GM12872 (cell line): ENCODE measurements around the gene STARD9.

ENCODE experiments used
- TF ChIP-seq, protein P1 (sequence below): IDR thresholded peaks from 3 replicates; pipeline ENCODE4 v1.5.1; 2011; ENCODE audit warnings: low read depth, mild to moderate bottlenecking, low read length, moderate library complexity; ENCODE audit not compliant: insufficient read depth

STARD9 gene

DNA sequence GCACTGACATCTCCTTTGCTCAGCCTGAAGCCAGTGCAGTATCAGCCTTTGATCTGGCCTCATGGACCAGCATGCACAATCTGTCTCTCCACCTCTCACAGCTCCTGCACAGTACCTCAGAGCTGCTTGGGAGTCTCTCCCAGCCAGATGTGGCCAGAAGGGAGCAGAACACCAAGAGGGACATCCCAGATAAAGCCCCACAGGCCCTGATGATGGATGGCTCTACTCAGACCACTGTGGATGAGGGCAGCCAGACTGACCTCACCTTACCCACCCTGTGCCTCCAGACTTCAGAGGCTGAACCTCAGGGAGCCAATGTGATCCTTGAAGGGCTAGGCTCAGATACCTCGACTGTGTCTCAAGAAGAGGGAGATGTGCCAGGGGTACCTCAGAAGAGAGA, 117.1 kb downstream of the STARD9 start:
- TF ChIP-seq, protein P1, sequence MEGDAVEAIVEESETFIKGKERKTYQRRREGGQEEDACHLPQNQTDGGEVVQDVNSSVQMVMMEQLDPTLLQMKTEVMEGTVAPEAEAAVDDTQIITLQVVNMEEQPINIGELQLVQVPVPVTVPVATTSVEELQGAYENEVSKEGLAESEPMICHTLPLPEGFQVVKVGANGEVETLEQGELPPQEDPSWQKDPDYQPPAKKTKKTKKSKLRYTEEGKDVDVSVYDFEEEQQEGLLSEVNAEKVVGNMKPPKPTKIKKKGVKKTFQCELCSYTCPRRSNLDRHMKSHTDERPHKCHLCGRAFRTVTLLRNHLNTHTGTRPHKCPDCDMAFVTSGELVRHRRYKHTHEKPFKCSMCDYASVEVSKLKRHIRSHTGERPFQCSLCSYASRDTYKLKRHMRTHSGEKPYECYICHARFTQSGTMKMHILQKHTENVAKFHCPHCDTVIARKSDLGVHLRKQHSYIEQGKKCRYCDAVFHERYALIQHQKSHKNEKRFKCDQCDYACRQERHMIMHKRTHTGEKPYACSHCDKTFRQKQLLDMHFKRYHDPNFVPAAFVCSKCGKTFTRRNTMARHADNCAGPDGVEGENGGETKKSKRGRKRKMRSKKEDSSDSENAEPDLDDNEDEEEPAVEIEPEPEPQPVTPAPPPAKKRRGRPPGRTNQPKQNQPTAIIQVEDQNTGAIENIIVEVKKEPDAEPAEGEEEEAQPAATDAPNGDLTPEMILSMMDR: no peak

DNA sequence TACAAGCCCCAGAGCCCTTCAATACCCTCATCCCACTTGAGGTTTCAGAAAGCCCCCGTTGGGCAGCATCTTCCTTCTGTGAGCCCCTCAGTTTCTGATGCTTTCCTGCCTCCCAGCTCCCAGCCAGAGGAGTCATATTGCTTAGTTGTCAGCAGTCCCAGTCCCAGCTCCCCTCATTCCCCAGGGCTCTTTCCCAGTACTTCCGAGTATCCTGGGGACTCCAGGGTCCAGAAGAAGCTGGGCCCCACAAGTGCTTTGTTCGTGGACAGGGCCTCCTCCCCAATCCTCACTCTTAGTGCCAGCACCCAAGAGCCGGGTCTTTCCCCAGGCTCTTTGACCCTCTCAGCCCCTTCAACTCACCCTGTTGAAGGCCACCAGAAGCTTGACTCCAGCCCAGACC, 117.6 kb downstream of the STARD9 start:
- TF ChIP-seq, protein P1: no peak

DNA sequence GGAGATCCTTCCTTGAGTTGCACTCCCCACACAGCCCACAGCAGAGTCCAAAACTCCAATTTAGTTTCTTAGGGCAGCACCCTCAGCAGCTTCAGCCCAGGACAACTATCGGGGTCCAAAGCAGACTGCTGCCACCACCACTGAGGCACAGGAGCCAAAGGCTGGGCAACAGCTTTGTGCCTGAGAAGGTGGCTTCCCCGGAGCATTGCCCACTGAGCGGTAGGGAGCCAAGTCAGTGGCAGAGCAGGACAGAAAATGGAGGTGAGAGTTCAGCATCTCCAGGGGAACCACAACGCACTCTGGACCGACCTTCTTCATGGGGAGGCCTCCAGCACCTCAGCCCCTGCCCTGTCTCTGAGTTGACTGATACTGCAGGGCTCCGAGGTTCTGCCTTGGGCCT, 118.1 kb downstream of the STARD9 start:
- TF ChIP-seq, protein P1: no peak

DNA sequence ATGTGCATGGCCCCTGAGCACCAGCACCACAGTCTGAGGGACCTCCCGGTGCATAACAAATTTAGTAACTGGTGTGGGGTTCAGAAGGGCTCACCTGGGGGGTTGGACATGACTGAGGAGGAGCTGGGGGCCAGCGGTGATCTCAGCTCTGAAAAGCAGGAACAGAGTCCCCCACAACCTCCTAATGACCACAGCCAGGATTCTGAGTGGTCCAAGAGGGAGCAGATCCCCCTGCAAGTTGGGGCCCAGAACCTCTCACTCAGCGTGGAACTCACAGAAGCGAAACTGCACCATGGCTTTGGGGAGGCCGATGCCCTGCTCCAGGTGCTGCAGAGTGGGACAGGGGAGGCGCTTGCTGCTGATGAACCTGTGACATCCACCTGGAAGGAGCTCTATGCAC, 118.5 kb downstream of the STARD9 start:
- TF ChIP-seq, protein P1: no peak

DNA sequence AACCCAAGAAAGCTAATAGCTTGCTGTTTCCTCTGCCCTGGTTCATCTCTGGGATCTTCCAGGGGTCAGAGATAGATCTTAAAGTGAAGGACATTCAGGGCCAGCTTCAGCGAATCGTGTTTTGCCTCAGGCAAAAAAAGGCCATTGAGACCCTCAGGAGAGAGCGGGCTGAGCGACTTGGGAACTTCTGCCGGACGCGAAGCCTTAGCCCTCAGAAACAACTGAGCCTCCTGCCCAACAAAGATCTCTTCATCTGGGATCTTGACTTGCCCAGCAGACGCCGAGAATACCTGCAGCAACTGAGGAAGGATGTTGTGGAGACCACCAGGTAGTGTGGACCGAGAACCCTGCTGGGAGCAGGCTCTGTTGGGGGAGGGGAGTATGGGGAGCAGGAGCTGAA, 119.0 kb downstream of the STARD9 start:
- TF ChIP-seq, protein P1: no peak

DNA sequence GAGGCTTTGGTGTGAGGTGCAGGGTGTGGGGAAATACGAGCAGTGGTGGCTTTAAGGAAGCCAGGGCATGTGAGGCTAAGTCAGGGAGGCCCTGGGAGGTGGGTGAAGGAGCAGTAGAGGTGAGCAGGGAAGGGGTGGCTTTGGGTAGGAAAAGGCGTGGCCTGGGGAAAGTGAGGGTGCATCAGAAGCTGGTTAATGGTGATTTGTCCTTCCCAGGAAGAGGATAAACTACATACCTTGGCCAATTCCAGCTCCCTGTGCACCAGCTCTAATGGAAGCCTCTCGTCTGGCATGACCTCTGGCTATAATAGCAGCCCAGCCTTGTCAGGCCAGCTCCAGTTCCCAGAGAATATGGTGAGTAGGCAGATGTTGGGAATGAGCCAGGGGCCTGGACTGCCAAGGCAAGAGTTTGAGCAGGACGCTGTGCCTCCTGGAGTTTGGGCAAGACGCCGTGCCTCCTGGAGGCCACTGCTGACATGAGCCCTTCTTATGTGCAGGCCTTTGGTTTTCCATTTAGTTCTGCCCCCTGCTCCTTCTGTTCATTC, 120.2 kb downstream of the STARD9 start:
- TF ChIP-seq, protein P1: no peak

DNA sequence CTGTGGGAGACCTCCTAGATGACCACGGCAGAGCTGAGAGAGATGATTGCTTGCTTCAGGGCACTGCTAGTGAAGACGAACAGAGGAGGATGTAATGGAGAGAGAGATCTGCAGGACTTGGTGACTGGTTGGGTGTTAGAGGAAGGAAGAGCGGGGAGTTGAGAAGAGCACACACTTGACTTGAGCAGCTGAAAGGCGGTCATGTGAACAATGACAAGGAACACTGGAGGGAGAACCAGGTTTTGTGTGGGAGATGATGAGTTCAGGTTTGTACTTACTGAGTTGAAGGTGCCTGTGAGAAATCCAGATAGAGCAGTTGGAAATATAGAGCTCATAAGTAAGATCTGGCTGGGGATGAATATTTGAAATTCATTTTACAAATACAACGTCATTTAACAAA, 121.2 kb downstream of the STARD9 start:
- TF ChIP-seq, protein P1: no peak
